K562 (cell line): ENCODE results near the gene CSN1S1. TPM values are rescaled to one million over a fixed set of nuclear protein-coding genes. Genes with fewer than 3 reads are reported as not detected.

Source experiments
- ATAC-seq: fragments of 200-7000 bp; cut with Tn5 transposase; 3 replicates; pipeline ENCODE4 v1.9.1; 2020; ENCODE audit warnings: moderate library complexity
- BruUV-seq: library from RNA; stranded (reverse); fragments of 400-500 nt; replicated peaks from 2 replicates; lab custom pipeline; 2021; lab: Mats Ljungman, UMichigan
- CTCF ChIA-PET: fragments of 300-600 bp; formaldehyde crosslinking; extraction: SDS; loops from one replicate; lab custom pipeline; 2021; ENCODE audit warnings: low intra/inter-chr PET ratio; lab: Yijun Ruan, JAX
- POLR2A ChIA-PET: fragments of 300-600, 350-650 bp; sonication (Branson Sonifier 250); formaldehyde crosslinking; extraction: SDS; loops from one replicate; lab custom pipeline; 2021; ENCODE audit warnings: antibody characterized with exemption, inconsistent platforms; lab: Yijun Ruan, JAX
- DNase-seq, 4 experiments: peaks; one replicate each; pipeline versions ENCODE4 v3.0.0 to v3.0.0-alpha.2; 2011 to 2018; ENCODE audit warnings: low spot score in 3 of 4, mixed read lengths in 3 of 4; ENCODE audit errors: extremely low read depth in 1 of 4
- FAIRE-seq: peaks from 2 replicates; lab custom pipeline; 2011; peaks lifted over from hg19 to GRCh38; lab: Jason Lieb, UNC
- H2AFZ ChIP-seq: 2 replicates; pipeline ENCODE4 v1.6.0; 2011; ENCODE audit warnings: low read depth, low read length, control low read depth, inconsistent platforms
- H3K27ac ChIP-seq: fragments of 200-600 bp; 3 replicates; pipeline ENCODE4 v1.8.0; 2011; ENCODE audit warnings: low read depth, mild to moderate bottlenecking, control low read depth, inconsistent platforms, low read length, moderate library complexity, mixed read lengths; ENCODE audit errors: extremely low read depth
- H3K27me3 ChIP-seq, 2 experiments: fragments of 300-600 bp in 1 of 2; 2 replicates in 1 of 2; 3 replicates in 1 of 2; pipeline versions ENCODE4 v1.6.0 to v1.8.0; 2011; ENCODE audit warnings: inconsistent platforms in 2 of 2, low read length in 2 of 2, mild to moderate bottlenecking in 1 of 2, mixed read lengths in 1 of 2, moderate library complexity in 1 of 2; ENCODE audit not compliant: control insufficient read depth in 2 of 2, insufficient read depth in 2 of 2
- H3K36me3 ChIP-seq: fragments of 300-600 bp; 3 replicates; pipeline ENCODE4 v1.8.0; 2011; ENCODE audit warnings: mild to moderate bottlenecking, low read length, inconsistent platforms; ENCODE audit not compliant: control insufficient read depth, insufficient read depth
- H3K4me1 ChIP-seq, 2 experiments: fragments of 200-600 bp in 1 of 2; replicated peaks in 1 of 2; 2 replicates in 1 of 2; 3 replicates in 1 of 2; pipeline versions ENCODE4 v1.5.1 to v1.8.0; 2011; ENCODE audit warnings: inconsistent platforms in 2 of 2, low read length in 2 of 2, mild to moderate bottlenecking in 1 of 2, mixed read lengths in 1 of 2, moderate library complexity in 1 of 2; ENCODE audit not compliant: control insufficient read depth in 2 of 2, insufficient read depth in 2 of 2
- H3K4me2 ChIP-seq: 2 replicates; pipeline ENCODE4 v1.6.1; 2011; ENCODE audit warnings: low read length, control low read depth, inconsistent platforms, mixed read lengths; ENCODE audit not compliant: insufficient read depth
- H3K4me3 ChIP-seq: fragments of 200-600 bp; sonication (generic), shearing (Covaris generic); 2 replicates; pipeline ENCODE4 v1.5.1; 2016; ENCODE audit warnings: control low read depth, inconsistent platforms
- H3K79me2 ChIP-seq: fragments of 200-600 bp; 3 replicates; pipeline ENCODE4 v1.8.0; 2011; ENCODE audit warnings: low read length, inconsistent platforms; ENCODE audit not compliant: control insufficient read depth, insufficient read depth
- H3K9ac ChIP-seq, 2 experiments: 2 replicates each; pipeline versions ENCODE4 v1.6.0 to v1.6.1; 2011; ENCODE audit warnings: low read depth in 2 of 2, low read length in 2 of 2, control low read depth in 1 of 2, inconsistent platforms in 1 of 2, mild to moderate bottlenecking in 1 of 2, mixed read lengths in 1 of 2; ENCODE audit not compliant: insufficient read depth in 1 of 2
- H3K9me1 ChIP-seq: one replicate; pipeline ENCODE4 v1.6.0; 2011; ENCODE audit warnings: inconsistent platforms, mild to moderate bottlenecking, low read length, moderate library complexity; ENCODE audit not compliant: control insufficient read depth, insufficient read depth
- H3K9me3 ChIP-seq: replicated peaks from 2 replicates; pipeline ENCODE4 v1.5.1; 2011; ENCODE audit warnings: low read depth, low read length, inconsistent platforms; ENCODE audit not compliant: control insufficient read depth, insufficient read depth
- H4K20me1 ChIP-seq: replicated peaks from 2 replicates; pipeline ENCODE4 v1.6.1; 2011; ENCODE audit warnings: low read length, inconsistent platforms, mixed read lengths; ENCODE audit not compliant: control insufficient read depth, insufficient read depth
- BHLHE40 ChIP-seq: IDR thresholded peaks from 2 replicates; pipeline ENCODE4 v1.6.1; 2011; ENCODE audit warnings: low read length, improper control_type of control experiment
- FOS ChIP-seq: IDR thresholded peaks from 3 replicates; pipeline ENCODE4 v1.6.1; 2011; ENCODE audit not compliant: insufficient read length; ENCODE audit errors: extremely low read depth
- HOXB6 ChIP-seq: fragments of 250-450 bp; sonication (Bioruptor Pico); IDR thresholded peaks from 2 replicates; pipeline ENCODE4 v1.5.1; 2022; ENCODE audit warnings: mild to moderate bottlenecking, borderline replicate concordance
- MTA2 ChIP-seq: fragments of 450-650 bp; IDR thresholded peaks from 2 replicates; pipeline ENCODE4 v1.6.1; 2016; ENCODE audit warnings: low read depth
- NCOA4 ChIP-seq: fragments of 450-650 bp; IDR thresholded peaks from 2 replicates; pipeline ENCODE4 v1.6.1; 2018; ENCODE audit warnings: mild to moderate bottlenecking; ENCODE audit not compliant: partially characterized antibody
- NFYB ChIP-seq: IDR thresholded peaks from 2 replicates; pipeline ENCODE4 v1.6.1; 2011; ENCODE audit warnings: mild to moderate bottlenecking, moderate library complexity; ENCODE audit not compliant: insufficient read length; ENCODE audit errors: extremely low read depth
- NR2F6 ChIP-seq: fragments of 450-650 bp; formaldehyde crosslinking; IDR thresholded peaks from 2 replicates; pipeline ENCODE4 v1.4.0; 2020; ENCODE audit warnings: mild to moderate bottlenecking
- PATZ1 ChIP-seq: fragments of 250-450 bp; sonication (Bioruptor Pico); IDR thresholded peaks from 2 replicates; pipeline ENCODE4 v1.5.0; 2020; ENCODE audit warnings: mild to moderate bottlenecking, borderline replicate concordance
- PRDM10 ChIP-seq: fragments of 450-650 bp; IDR thresholded peaks from 2 replicates; pipeline ENCODE4 v1.6.1; 2018; ENCODE audit not compliant: partially characterized antibody
- RFX1 ChIP-seq: fragments of 450-650 bp; IDR thresholded peaks from 2 replicates; pipeline ENCODE4 v1.6.1; 2016; ENCODE audit warnings: mild to moderate bottlenecking, moderate library complexity
- RHOXF2B ChIP-seq: fragments of 250-450 bp; sonication (Bioruptor Pico); conservative IDR thresholded peaks from 2 replicates; pipeline ENCODE4 v1.5.1; 2021
- SFPQ ChIP-seq: fragments of 200-400 bp; formaldehyde crosslinking; IDR thresholded peaks from 2 replicates; pipeline ENCODE4 v1.6.1; 2017; ENCODE audit warnings: mild to moderate bottlenecking, low read depth, low read length, moderate library complexity
- ZFP36 ChIP-seq: fragments of 150-350 bp; IDR thresholded peaks from 2 replicates; pipeline ENCODE4 v1.6.1; 2018; ENCODE audit warnings: low read length, low read depth; ENCODE audit not compliant: partially characterized antibody
- ZNF124 ChIP-seq: sonication (generic); formaldehyde crosslinking; IDR thresholded peaks from 2 replicates; pipeline ENCODE4 v1.8.1; 2022; ENCODE audit warnings: missing genetic modification reagents
- ZNF76 ChIP-seq: fragments of 250-450 bp; sonication (Bioruptor Pico); IDR thresholded peaks from 2 replicates; pipeline ENCODE4 v1.4.0; 2020; ENCODE audit warnings: mild to moderate bottlenecking, moderate library complexity, borderline replicate concordance
- WGBS: fragments of 100-300 bp; shearing (Covaris generic); methylation state at CpG from one replicate; pipeline ENCODE4 v1.1.6; 2016; ENCODE audit warnings: low coverage, mixed read lengths; ENCODE audit not compliant: insufficient coverage; ENCODE audit errors: missing lambda C conversion rate; 5-methylcytosine and 5-hydroxymethylcytosine counted together
- in situ Hi-C: fragments of 300-500 bp; cut with MboI; formaldehyde crosslinking; loops from 4 replicates; pipeline ENCODE4 v1.15.0; 2018; ENCODE audit warnings: inconsistent platforms, mixed read lengths
- intact Hi-C: fragments of 100-400 bp; cut with micrococcal nuclease; formaldehyde crosslinking; loops from 2 replicates; pipeline ENCODE4 v1.14.2; 2022
- polyA plus RNA-seq, 8 experiments: library from polyadenylated mRNA; depleted of rRNA in 4 of 8; stranded (reverse) in 5 of 8; unstranded in 3 of 8; fragments of >200 nt; fragmentation: Nextera tagmentation in 2 of 8; fragmentation: Illumina TruSeq in 1 of 8; extraction: Ambion mirVana in 2 of 8; extraction: Trizol in 1 of 8; gene quantifications; 2 replicates each; pipeline versions ENCODE4 v1.2.1 to v1.2.3, GENCODE V29; 2011 to 2014; ENCODE audit warnings: inconsistent platforms in 1 of 8, missing spikeins in 1 of 8
- total RNA-seq, 7 experiments: library from RNA; depleted of rRNA in 6 of 7; stranded (reverse); fragments of >200 nt in 6 of 7; fragmentation: Illumina TruSeq in 2 of 7; extraction: Trizol in 2 of 7; gene quantifications; 2 replicates each; pipeline versions ENCODE4 v1.2.1 to v1.2.3, GENCODE V29; 2011 to 2021; ENCODE audit warnings: low replicate concordance in 1 of 7

Gene CSN1S1
- total and polyA plus RNA-seq, 9 of the 15 experiments (the other 6 are each of a cell fraction or from before 2014, with no cell fraction given): not detected

DNA sequence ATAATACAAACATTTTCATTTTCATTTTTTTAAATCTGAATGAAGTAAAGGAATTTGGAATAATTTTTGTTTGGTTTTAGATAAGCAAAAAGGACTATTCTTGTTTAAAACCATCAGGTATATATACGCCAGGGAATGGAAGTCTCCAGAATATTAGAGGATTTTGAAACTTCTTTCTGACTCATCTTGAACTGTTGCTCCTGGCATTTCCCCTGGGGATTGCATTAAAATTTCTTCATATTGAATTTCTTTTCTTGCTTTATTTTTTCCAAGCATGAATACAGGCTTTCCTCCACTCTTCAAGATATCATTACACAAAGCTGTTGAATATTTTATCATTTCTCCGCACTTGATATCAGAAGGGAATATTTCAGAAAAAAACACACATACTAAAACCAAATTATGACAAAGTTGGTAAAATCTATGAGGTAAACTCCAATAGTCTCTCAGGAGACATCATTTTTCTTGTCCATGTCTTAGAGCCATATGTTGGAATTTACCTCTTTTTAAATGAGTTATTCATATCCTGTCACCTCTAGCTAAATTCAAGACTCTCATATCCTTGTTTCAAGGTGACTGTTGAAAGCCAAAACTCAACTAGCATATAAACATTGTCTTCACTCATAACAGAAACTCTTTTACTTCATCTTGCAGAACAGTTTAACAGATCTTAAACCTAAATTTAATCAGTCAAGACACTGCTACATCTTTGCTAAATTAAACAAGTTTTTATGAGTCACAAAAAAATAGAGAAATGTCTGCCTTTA is 20.7 kb upstream of the CSN1S1 start:
- Histone ChIP-seq H3K4me2 (no peak overlapping the region), H3K4me3 (no peak overlapping the region), H3K9me3 (no peaks in the 10 kb centered on the region), H3K27ac (no peak overlapping the region), H2AFZ (no peak overlapping the region), H3K9me1 (no peaks in the 10 kb centered on the region), H3K9ac (no peak overlapping the region), H4K20me1 (no peaks in the 10 kb centered on the region), H3K4me1 (no peaks in the 10 kb centered on the region), H3K27me3 (no peaks in the 10 kb centered on the region), H3K79me2 (no peaks in the 10 kb centered on the region), H3K36me3 (no peaks in the 10 kb centered on the region)
- WGBS: 0% methylated on average over 2 of the region's 2 CpGs
- BruUV-seq: no TSS peak
- CTCF ChIA-PET: no interaction called here
- no peak for FAIRE-seq
- in situ Hi-C loops (no loop called here), intact Hi-C loops (no loop called here)
- DNase-seq: no peak
- POLR2A ChIA-PET: interaction anchor here (0.6 kb wide), 1 partner anchor 1402 kb away, joined by 3 read pairs; no protein-coding TSS in a partner anchor
- no peak for ATAC-seq
- TF ChIP-seq FOS (no peak), PRDM10 (no peak), MTA2 (no peak), ZFP36 (no peak), PATZ1 (CRISPR knock-in tag) (no peak), RFX1 (no peak), NFYB (no peak), NCOA4 (no peak), NR2F6 (CRISPR knock-in tag) (no peak), HOXB6 (CRISPR knock-in tag) (no peak), RHOXF2B (CRISPR knock-in tag) (no peak), ZNF124 (no peak), ZNF76 (CRISPR knock-in tag) (no peak), BHLHE40 (no peak), SFPQ (no peak)
